WTC11 (cell line): ENCODE measurements around the gene TMEM18. TPM values are rescaled to one million over a fixed set of nuclear protein-coding genes. Genes with fewer than 3 reads are reported as not detected.

ENCODE experiments used
- ATAC-seq: fragments of 200-7000 bp; cut with Tn5 transposase; 2 replicates; pipeline ENCODE4 v1.10.0; 2021; ENCODE audit warnings: mild to moderate bottlenecking, moderate library complexity
- CTCF ChIA-PET: fragments of 300-600 bp; sonication (Branson Sonifier 250); formaldehyde crosslinking; loops from one replicate; lab custom pipeline; 2021; ENCODE audit warnings: antibody characterized with exemption; lab: Charles Lee
- POLR2A ChIA-PET: fragments of 350-600 bp; sonication (Branson Sonifier 250); formaldehyde crosslinking; loops from one replicate; lab custom pipeline; 2021; ENCODE audit warnings: antibody characterized with exemption; lab: Charles Lee
- DNase-seq: peaks from one replicate; pipeline ENCODE4 v3.0.0; 2021; ENCODE audit warnings: low spot score
- H3K27ac Mint-ChIP-seq: 2 replicates; pipeline ENCODE4 v1.8.0; 2021; ENCODE audit warnings: mixed read lengths
- H3K27me3 Mint-ChIP-seq: 2 replicates; pipeline ENCODE4 v1.8.0; 2021; ENCODE audit warnings: low read depth, mild to moderate bottlenecking, moderate library complexity, mixed read lengths
- H3K36me3 Mint-ChIP-seq: 2 replicates; pipeline ENCODE4 v1.8.0; 2021; ENCODE audit warnings: mixed read lengths
- H3K4me1 Mint-ChIP-seq: 2 replicates; pipeline ENCODE4 v1.8.0; 2022; ENCODE audit warnings: mixed read lengths
- H3K4me3 Mint-ChIP-seq: 2 replicates; pipeline ENCODE4 v1.8.0; 2021; ENCODE audit warnings: mild to moderate bottlenecking, moderate library complexity, mixed read lengths
- H3K9me3 Mint-ChIP-seq: 2 replicates; pipeline ENCODE4 v1.8.0; 2021; ENCODE audit warnings: mixed read lengths
- CREM ChIP-seq: sonication (generic); formaldehyde crosslinking; IDR thresholded peaks from 2 replicates; pipeline ENCODE4 v1.8.1; 2022; ENCODE audit warnings: mild to moderate bottlenecking, missing genetic modification reagents, moderate library complexity
- CTCF ChIP-seq: fragments of 200-600 bp; IDR thresholded peaks from 2 replicates; pipeline ENCODE4 v1.8.0; 2022; ENCODE audit warnings: antibody characterized with exemption
- FOXJ3 ChIP-seq: sonication (generic); formaldehyde crosslinking; IDR thresholded peaks from 2 replicates; pipeline ENCODE4 v1.9.0; 2021; ENCODE audit warnings: missing genetic modification reagents, mild to moderate bottlenecking, borderline replicate concordance
- GRHL2 ChIP-seq: fragments of 250-450 bp; sonication (Bioruptor Pico); IDR thresholded peaks from 2 replicates; pipeline ENCODE4 v1.8.0; 2022; ENCODE audit warnings: mild to moderate bottlenecking, moderate library complexity; ENCODE audit not compliant: insufficient replicate concordance, severe bottlenecking
- IRF2 ChIP-seq: sonication (generic); formaldehyde crosslinking; IDR thresholded peaks from 2 replicates; pipeline ENCODE4 v1.8.0; 2022; ENCODE audit warnings: low read depth, missing genetic modification reagents, borderline replicate concordance
- JUN ChIP-seq: sonication (generic); formaldehyde crosslinking; IDR thresholded peaks from 2 replicates; pipeline ENCODE4 v1.8.0; 2023; ENCODE audit warnings: mild to moderate bottlenecking, missing genetic modification reagents
- MAX ChIP-seq: sonication (generic); formaldehyde crosslinking; IDR thresholded peaks from 2 replicates; pipeline ENCODE4 v1.8.0; 2022; ENCODE audit warnings: mild to moderate bottlenecking, missing genetic modification reagents
- MYBL2 ChIP-seq: sonication (generic); formaldehyde crosslinking; IDR thresholded peaks from 2 replicates; pipeline ENCODE4 v1.8.1; 2023; ENCODE audit warnings: mild to moderate bottlenecking, moderate library complexity, missing genetic modification reagents
- NFYB ChIP-seq: sonication (generic); formaldehyde crosslinking; conservative IDR thresholded peaks from 2 replicates; pipeline ENCODE4 v1.8.0; 2022; ENCODE audit warnings: low read depth, missing genetic modification reagents
- PREB ChIP-seq: sonication (generic); formaldehyde crosslinking; IDR thresholded peaks from 2 replicates; pipeline ENCODE4 v1.8.1; 2022; ENCODE audit warnings: mild to moderate bottlenecking, missing genetic modification reagents, moderate library complexity, borderline replicate concordance
- RELA ChIP-seq: sonication (generic); formaldehyde crosslinking; IDR thresholded peaks from 2 replicates; pipeline ENCODE4 v1.8.1; 2022; ENCODE audit warnings: missing genetic modification reagents, mild to moderate bottlenecking, borderline replicate concordance
- SMAD3 ChIP-seq: sonication (generic); formaldehyde crosslinking; IDR thresholded peaks from 2 replicates; pipeline ENCODE4 v1.8.0; 2022; ENCODE audit warnings: missing genetic modification reagents, mild to moderate bottlenecking, borderline replicate concordance
- TEAD4 ChIP-seq: sonication (generic); formaldehyde crosslinking; IDR thresholded peaks from 2 replicates; pipeline ENCODE4 v1.8.0; 2022; ENCODE audit warnings: mild to moderate bottlenecking, missing genetic modification reagents
- ZNF121 ChIP-seq: sonication (generic); formaldehyde crosslinking; IDR thresholded peaks from 2 replicates; pipeline ENCODE4 v1.8.0; 2023; ENCODE audit warnings: missing genetic modification reagents
- ZNF232 ChIP-seq: sonication (generic); formaldehyde crosslinking; IDR thresholded peaks from 2 replicates; pipeline ENCODE4 v1.8.0; 2022; ENCODE audit warnings: mild to moderate bottlenecking, missing genetic modification reagents
- ZNF396 ChIP-seq: fragments of 250-450 bp; sonication (Bioruptor Pico); IDR thresholded peaks from 2 replicates; pipeline ENCODE4 v1.8.0; 2021; ENCODE audit warnings: mild to moderate bottlenecking, moderate library complexity, borderline replicate concordance
- ZNF425 ChIP-seq: fragments of 250-450 bp; sonication (Bioruptor Pico); conservative IDR thresholded peaks from 2 replicates; pipeline ENCODE4 v1.9.0; 2021; ENCODE audit warnings: mild to moderate bottlenecking
- ZSCAN18 ChIP-seq: fragments of 250-450 bp; sonication (Bioruptor Pico); IDR thresholded peaks from 2 replicates; pipeline ENCODE4 v2.1.2; 2022; ENCODE audit warnings: mild to moderate bottlenecking, moderate library complexity
- total RNA-seq: library from RNA; stranded (reverse); gene quantifications from 3 replicates; pipeline ENCODE4 v1.2.3, GENCODE V29; 2021
- TF ChIP-seq, protein P1 (sequence below): sonication (generic); formaldehyde crosslinking; IDR thresholded peaks from 2 replicates; pipeline ENCODE4 v1.8.0; 2022; ENCODE audit warnings: mild to moderate bottlenecking, missing genetic modification reagents
- TF ChIP-seq, protein P2 (sequence below): fragments of 250-450 bp; sonication (Bioruptor Pico); IDR thresholded peaks from 2 replicates; pipeline ENCODE4 v1.9.0; 2021; ENCODE audit warnings: mild to moderate bottlenecking

The TMEM18 gene
- total RNA-seq, 1 experiment from 2014 or later: 24.0 TPM

DNA sequence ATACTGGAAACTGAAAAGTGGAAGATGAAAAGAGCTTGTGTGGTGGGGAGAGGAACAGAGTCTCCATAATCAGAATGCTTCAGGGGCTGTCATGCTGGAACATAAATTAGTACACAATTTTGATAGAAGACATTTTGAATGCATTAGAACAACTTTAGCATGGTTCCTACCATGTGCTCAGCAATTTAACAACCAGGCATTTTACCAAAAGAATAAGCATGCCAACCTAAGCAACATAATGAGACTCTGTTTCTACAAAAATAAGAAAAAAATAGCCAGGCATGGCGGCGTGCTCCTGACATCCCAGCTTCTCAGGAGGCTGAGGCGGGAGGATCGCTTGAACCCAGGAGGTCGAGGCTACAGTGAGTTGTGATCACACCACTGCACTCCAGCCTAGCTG, 40.5 kb upstream of the TMEM18 start (continued):
- TF ChIP-seq, protein P1, sequence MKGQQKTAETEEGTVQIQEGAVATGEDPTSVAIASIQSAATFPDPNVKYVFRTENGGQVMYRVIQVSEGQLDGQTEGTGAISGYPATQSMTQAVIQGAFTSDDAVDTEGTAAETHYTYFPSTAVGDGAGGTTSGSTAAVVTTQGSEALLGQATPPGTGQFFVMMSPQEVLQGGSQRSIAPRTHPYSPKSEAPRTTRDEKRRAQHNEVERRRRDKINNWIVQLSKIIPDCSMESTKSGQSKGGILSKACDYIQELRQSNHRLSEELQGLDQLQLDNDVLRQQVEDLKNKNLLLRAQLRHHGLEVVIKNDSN: no peak

DNA sequence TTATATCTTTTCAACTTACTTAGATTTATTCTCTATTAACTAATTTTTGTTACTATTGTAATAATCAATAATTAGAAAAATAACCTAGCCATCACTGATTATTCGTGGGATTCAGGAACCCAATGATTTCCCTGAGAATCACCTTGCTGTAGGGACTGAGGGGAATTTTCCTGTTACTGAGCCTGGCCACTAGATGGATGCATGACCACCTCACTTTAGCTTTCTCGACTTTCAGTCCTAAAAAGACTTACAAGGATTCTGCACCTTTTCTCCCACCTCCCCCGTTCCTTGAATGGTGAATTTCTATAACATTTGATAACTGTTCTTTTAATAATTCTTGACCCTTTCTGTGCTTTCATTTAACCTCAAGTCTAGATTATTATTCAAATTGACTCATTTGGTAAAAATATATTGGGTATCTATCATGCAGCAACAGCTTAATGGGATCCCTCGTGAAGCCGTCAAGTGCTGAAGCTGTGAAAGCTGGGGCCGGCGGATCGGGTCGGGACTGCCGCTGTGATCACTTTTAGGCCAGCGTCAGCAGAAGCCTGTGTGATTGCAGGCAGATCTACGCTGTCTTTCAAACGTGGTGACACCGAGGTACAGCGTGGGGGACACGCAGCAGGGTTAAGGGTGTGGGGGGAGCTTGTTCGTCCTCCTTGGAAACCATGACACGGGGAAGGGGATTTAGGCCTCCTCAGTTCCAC, 38.8 kb upstream of the TMEM18 start:
- Mint-ChIP-seq H3K4me1 (peaks cover 20% of the 10 kb centered on the region), H3K27me3 (peaks cover 8% of the 10 kb centered on the region), H3K9me3 (no peaks in the 10 kb centered on the region), H3K4me3 (no peak overlapping the region), H3K27ac (no peak overlapping the region)
- ATAC-seq: peak; percentile 70
- DNase-seq: peak; percentile 50
- POLR2A ChIA-PET: interaction anchor here (1.9 kb wide), 1 partner anchor 24 kb away, joined by 6 read pairs; no protein-coding TSS in a partner anchor
- CTCF ChIA-PET: interaction anchor here (0.6 to 3.0 kb wide), 45 partner anchors 12 to 835 kb away, joined by 3 to 26 read pairs (median 4); partner anchors contain the start of gene TMEM18
- TF ChIP-seq ZNF232 (CRISPR knock-in tag) (no peak), CTCF (peak; percentile 27; the same call in 1 of the 2 replicates), MYBL2 (CRISPR knock-in tag) (no peak), FOXJ3 (CRISPR knock-in tag) (no peak), MAX (CRISPR knock-in tag) (0 out of 2 replicates have a peak, but pooled peaks have one; percentile 19)
- TF ChIP-seq, all 79 proteins: peak for 2
- H3K36me3 Mint-ChIP-seq: no peaks in the 10 kb centered on the region

DNA sequence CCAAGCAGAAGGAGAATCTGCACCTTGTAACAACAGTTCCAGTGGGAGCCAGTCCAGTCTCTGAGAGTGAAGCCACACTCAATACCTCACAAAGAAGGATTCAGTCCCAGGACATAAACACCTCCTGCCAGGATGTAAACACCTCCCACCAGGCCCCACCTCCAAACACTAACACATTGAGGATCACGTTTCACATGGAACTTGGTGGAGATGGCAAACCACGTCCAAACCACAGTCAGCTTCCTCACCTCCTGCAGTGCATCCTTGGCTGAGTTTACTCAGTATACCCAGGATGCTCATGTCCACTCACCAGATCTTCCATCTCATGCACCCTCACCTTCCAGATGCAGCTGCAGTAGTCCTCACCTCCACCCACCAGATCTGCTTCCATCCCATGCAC, 37.8 kb upstream of the TMEM18 start:
- DNase-seq: no peak
- ATAC-seq: no peak
- no peaks in the 10 kb centered on the region for H3K36me3 Mint-ChIP-seq
- ChIA-PET CTCF (interaction anchor here (0.6 to 3.0 kb wide), 35 partner anchors 13 to 836 kb away, joined by 3 to 26 read pairs (median 4); partner anchors contain the start of gene TMEM18), POLR2A (interaction anchor here (1.9 kb wide), 1 partner anchor 25 kb away, joined by 6 read pairs; no protein-coding TSS in a partner anchor)
- H3K9me3 Mint-ChIP-seq: no peaks in the 10 kb centered on the region
- no peak overlapping the region for H3K27ac Mint-ChIP-seq
- H3K4me1 Mint-ChIP-seq: peaks cover 20% of the 10 kb centered on the region
- peaks cover 3% of the 10 kb centered on the region; the same call in 1 of the 2 replicates for H3K27me3 Mint-ChIP-seq
- H3K4me3 Mint-ChIP-seq: no peak overlapping the region
- TF ChIP-seq GRHL2: no peak
- no peak for TF ChIP-seq NFYB
- TF ChIP-seq IRF2: no peak
- no peak for TF ChIP-seq ZNF396 (CRISPR knock-in tag)
- no peak for TF ChIP-seq TEAD4 (CRISPR knock-in tag)
- TF ChIP-seq, protein P2, sequence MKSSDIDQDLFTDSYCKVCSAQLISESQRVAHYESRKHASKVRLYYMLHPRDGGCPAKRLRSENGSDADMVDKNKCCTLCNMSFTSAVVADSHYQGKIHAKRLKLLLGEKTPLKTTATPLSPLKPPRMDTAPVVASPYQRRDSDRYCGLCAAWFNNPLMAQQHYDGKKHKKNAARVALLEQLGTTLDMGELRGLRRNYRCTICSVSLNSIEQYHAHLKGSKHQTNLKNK: no peak
- TF ChIP-seq, protein P1: no peak
- TF ChIP-seq RELA: no peak
- no peak for TF ChIP-seq CREM (CRISPR knock-in tag)
- TF ChIP-seq MAX (CRISPR knock-in tag): no peak
- no peak for TF ChIP-seq PREB (CRISPR knock-in tag)
- no peak for TF ChIP-seq JUN (CRISPR knock-in tag)
- TF ChIP-seq SMAD3 (CRISPR knock-in tag): no peak
- no peak for TF ChIP-seq ZSCAN18
- TF ChIP-seq ZNF121 (CRISPR knock-in tag): no peak
- no peak for TF ChIP-seq ZNF425 (CRISPR knock-in tag)
